WTC11 (cell line): ENCODE measurements around the gene RNF146.

ENCODE experiments used
- RORB ChIP-seq: fragments of 250-450 bp; sonication (Bioruptor Pico); IDR thresholded peaks from 2 replicates; pipeline ENCODE4 v1.9.0; 2021; ENCODE audit warnings: mild to moderate bottlenecking
- TEAD4 ChIP-seq: sonication (generic); formaldehyde crosslinking; IDR thresholded peaks from 2 replicates; pipeline ENCODE4 v1.8.0; 2022; ENCODE audit warnings: mild to moderate bottlenecking, missing genetic modification reagents
- ZNF219 ChIP-seq: sonication (generic); formaldehyde crosslinking; IDR thresholded peaks from 2 replicates; pipeline ENCODE4 v1.8.0; 2023; ENCODE audit warnings: missing genetic modification reagents, mild to moderate bottlenecking, borderline replicate concordance
- ZNF232 ChIP-seq: sonication (generic); formaldehyde crosslinking; IDR thresholded peaks from 2 replicates; pipeline ENCODE4 v1.8.0; 2022; ENCODE audit warnings: mild to moderate bottlenecking, missing genetic modification reagents
- TF ChIP-seq, protein P1 (sequence below): fragments of 200-600 bp; IDR thresholded peaks from 2 replicates; pipeline ENCODE4 v1.8.0; 2022; ENCODE audit warnings: antibody characterized with exemption

DNA sequence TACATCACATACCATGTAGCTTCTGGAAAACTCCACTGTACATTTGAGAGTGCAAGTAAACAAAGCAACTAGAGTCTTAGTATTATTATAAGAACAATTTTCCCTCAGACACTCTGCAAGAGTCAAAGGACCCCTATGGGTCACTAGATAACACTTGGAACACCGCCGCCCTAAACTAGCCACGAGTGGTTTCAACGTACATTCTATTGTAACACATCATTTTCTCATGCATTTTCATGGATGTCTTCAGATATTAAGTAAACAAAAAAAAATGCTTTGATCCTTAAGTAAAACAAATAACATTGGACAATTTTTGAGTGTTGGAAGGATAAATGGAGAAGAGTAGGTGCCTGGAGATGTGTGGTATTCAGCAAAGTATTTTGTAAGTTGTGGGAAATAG lies 3.2 kb upstream of the RNF146 start:
- TF ChIP-seq ZNF232 (CRISPR knock-in tag), result no peak
- TF ChIP-seq ZNF219 (CRISPR knock-in tag), result no peak
- TF ChIP-seq RORB (CRISPR knock-in tag), result no peak
- TF ChIP-seq TEAD4 (CRISPR knock-in tag), result no peak
- TF ChIP-seq, protein P1, sequence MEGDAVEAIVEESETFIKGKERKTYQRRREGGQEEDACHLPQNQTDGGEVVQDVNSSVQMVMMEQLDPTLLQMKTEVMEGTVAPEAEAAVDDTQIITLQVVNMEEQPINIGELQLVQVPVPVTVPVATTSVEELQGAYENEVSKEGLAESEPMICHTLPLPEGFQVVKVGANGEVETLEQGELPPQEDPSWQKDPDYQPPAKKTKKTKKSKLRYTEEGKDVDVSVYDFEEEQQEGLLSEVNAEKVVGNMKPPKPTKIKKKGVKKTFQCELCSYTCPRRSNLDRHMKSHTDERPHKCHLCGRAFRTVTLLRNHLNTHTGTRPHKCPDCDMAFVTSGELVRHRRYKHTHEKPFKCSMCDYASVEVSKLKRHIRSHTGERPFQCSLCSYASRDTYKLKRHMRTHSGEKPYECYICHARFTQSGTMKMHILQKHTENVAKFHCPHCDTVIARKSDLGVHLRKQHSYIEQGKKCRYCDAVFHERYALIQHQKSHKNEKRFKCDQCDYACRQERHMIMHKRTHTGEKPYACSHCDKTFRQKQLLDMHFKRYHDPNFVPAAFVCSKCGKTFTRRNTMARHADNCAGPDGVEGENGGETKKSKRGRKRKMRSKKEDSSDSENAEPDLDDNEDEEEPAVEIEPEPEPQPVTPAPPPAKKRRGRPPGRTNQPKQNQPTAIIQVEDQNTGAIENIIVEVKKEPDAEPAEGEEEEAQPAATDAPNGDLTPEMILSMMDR, result no peak
